Right lobe of liver (tissue), 6 donors: ENCODE results near the gene KCNB1. TPM values are rescaled to one million over a fixed set of nuclear protein-coding genes. Genes with fewer than 3 reads are reported as not detected.

Experiments used
- ATAC-seq, 4 donors: fragments of 200-7000 bp; cut with Tn5 transposase; one replicate each; pipeline ENCODE4 v1.9.1; 2020; ENCODE audit warnings: mild to moderate bottlenecking in 4 of 4, moderate library complexity in 4 of 4
- DNase-seq, 3 donors: peaks; one replicate each; pipeline ENCODE4 v3.0.0-alpha.2; 2020
- H3K27ac ChIP-seq, 3 donors: fragments of 200-600 bp; one replicate each; pipeline ENCODE4 v1.8.0; 2022
- H3K27me3 ChIP-seq, 2 donors: fragments of 200-600 bp; one replicate each; pipeline ENCODE4 v1.8.0; 2022
- H3K36me3 ChIP-seq, 4 donors: fragments of 200-600 bp; sonication (generic) in 1 of 4; one replicate each; pipeline versions ENCODE4 v1.5.1 to v1.8.0; 2017 to 2022; ENCODE audit warnings: control low read depth in 1 of 4
- H3K4me1 ChIP-seq, 4 donors: fragments of 200-600 bp; sonication (generic) in 1 of 4; one replicate each; pipeline versions ENCODE4 v1.5.1 to v1.8.0; 2017 to 2022; ENCODE audit warnings: control low read depth in 1 of 4
- H3K4me3 ChIP-seq, 3 donors: fragments of 200-600 bp; one replicate each; pipeline ENCODE4 v1.8.0; 2022
- H3K9me3 ChIP-seq, 4 donors: fragments of 200-600 bp; sonication (generic) in 1 of 4; one replicate each; pipeline versions ENCODE4 v1.5.1 to v1.8.0; 2017 to 2022; ENCODE audit warnings: control low read depth in 1 of 4
- CTCF ChIP-seq, 4 donors: fragments of 200-600 bp in 3 of 4; fragments of 450-650 bp in 1 of 4; IDR thresholded peaks; one replicate each; pipeline versions ENCODE4 v1.5.1 to v1.8.0; 2016 to 2022; ENCODE audit warnings: antibody characterized with exemption in 4 of 4, mild to moderate bottlenecking in 2 of 4
- POLR2A ChIP-seq: fragments of 450-650 bp; IDR thresholded peaks from one replicate; pipeline ENCODE4 v1.6.1; 2017; ENCODE audit warnings: antibody characterized with exemption, mild to moderate bottlenecking
- WGBS: methylation state at CpG from one replicate; pipeline ENCODE4 v1.1.6; 2018; ENCODE audit warnings: low coverage, low lambda C conversion rate; ENCODE audit not compliant: insufficient coverage; ENCODE audit errors: missing lambda C conversion rate; 5-methylcytosine and 5-hydroxymethylcytosine counted together
- intact Hi-C, 2 donors: fragments of 100-400 bp; cut with DNase I; formaldehyde crosslinking; loops; one replicate each; pipeline versions ENCODE4 v1.11.2 to v1.14.1; 2022
- total RNA-seq, 6 experiments: library from RNA; depleted of rRNA in 2 of 6; stranded (reverse); fragments of >200 nt in 2 of 6; fragmentation: NEBNext Ultra II Directional in 3 of 6; extraction: Animal tissue kit (Norgen Biotek cat#: 25700) in 3 of 6; gene quantifications; one replicate each; pipeline versions ENCODE4 v1.1.0 to v1.2.4, GENCODE V29; 2016 to 2023
- donor health status: DM: no; HTN: yes; CAD: no.
- donor health status: DM: no; HTN: no; CAD: no.
- donor health status: DM: no; HTN: no; CAD: no.
- donor health status: DM: no; HTN: yes; CAD: no.
- donor health status: DM: no; HTN: yes; CAD: no.

Gene KCNB1
- total RNA-seq, 6 experiments from 2014 or later = 1.5 to 8.2 (median 3.8) TPM

GRCh38 chr20:49455691-49456090, 26.8 kb downstream of the KCNB1 start:
- Histone ChIP-seq H3K4me3 (no peak overlapping the region), H3K27me3 (no peaks in the 10 kb centered on the region), H3K27ac (no peak overlapping the region), H3K36me3 (no peaks in the 10 kb centered on the region), H3K9me3 (no peaks in the 10 kb centered on the region), H3K4me1 (peaks cover 0 to 18% (median 0%) of the 10 kb centered on the region in 4 donors)
- no peak for DNase-seq
- no peak for TF ChIP-seq CTCF (IDR thresholded peaks at IDR 0.05)
- no peak for TF ChIP-seq POLR2A
- peak in 1 of 4 donors; percentile 14 for ATAC-seq
- 74% methylated on average over 4 of the region's 6 CpGs for WGBS
- intact Hi-C loops = no loop called here

DNA sequence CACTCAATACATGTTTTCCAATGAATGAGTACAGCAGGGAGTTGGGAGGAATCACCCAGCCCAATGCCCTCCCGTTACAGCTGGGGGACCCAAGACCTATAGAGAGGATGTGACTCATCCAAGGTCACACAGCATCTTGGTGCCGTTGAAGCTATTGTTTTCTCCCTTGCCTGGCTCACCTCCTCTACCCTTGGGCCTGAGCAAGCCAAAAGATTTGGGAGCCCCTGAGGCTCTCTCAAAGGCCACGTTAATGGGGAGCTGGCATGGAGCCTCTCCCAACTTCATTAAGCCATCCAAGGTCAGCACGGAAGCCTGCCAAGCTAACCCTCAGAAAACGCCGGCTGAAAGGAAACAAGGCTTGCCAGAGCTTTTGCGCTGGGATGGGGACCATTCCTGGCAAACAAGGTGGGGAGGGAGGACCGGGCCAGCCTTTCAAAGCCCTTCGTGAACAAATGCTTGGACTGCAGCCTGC, 30.4 kb downstream of the KCNB1 start:
- Histone ChIP-seq H3K27me3 (no peaks in the 10 kb centered on the region), H3K27ac (no peak overlapping the region), H3K4me1 (peaks cover 0 to 23% (median 0%) of the 10 kb centered on the region in 4 donors), H3K4me3 (no peak overlapping the region), H3K9me3 (no peaks in the 10 kb centered on the region), H3K36me3 (no peaks in the 10 kb centered on the region)
- peak; percentile 52 to 88 (median 72) for ATAC-seq
- 22% methylated on average over 6 of the region's 9 CpGs for WGBS
- DNase-seq = peak; percentile 29 to 86 (median 82)
- TF ChIP-seq POLR2A = no peak
- TF ChIP-seq CTCF (IDR thresholded peaks at IDR 0.05) = no peak
- intact Hi-C loops = no loop called here

DNA sequence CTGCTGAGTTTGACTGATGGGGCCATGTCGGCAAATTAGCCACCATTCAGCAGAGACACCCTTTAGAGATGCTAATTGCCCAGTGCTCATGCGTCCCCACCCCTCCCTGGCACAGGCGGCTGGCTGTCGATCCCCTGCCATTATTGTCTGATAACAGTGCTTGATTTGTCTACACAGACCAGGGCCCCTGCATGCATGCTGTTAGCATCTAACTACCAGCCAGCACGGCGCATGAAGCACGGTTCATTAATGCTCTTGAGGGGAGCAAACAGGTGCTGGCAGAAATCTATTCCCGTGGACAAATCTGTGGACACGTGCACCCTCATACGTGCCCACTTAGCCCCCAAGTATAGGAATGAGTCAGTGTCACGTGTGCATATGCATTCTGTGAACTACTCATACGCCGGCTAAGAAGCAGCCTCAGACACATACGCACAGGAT, 32.2 kb downstream of the KCNB1 start:
- no peak for DNase-seq
- Histone ChIP-seq H3K9me3 (no peaks in the 10 kb centered on the region), H3K27me3 (no peaks in the 10 kb centered on the region), H3K4me3 (no peak overlapping the region), H3K4me1 (peaks cover 0 to 30% (median 0%) of the 10 kb centered on the region in 4 donors), H3K36me3 (no peaks in the 10 kb centered on the region), H3K27ac (no peak overlapping the region)
- WGBS = 63% methylated on average over 7 of the region's 14 CpGs
- ATAC-seq = no peak
- no peak for TF ChIP-seq POLR2A
- intact Hi-C loops = no loop called here

DNA sequence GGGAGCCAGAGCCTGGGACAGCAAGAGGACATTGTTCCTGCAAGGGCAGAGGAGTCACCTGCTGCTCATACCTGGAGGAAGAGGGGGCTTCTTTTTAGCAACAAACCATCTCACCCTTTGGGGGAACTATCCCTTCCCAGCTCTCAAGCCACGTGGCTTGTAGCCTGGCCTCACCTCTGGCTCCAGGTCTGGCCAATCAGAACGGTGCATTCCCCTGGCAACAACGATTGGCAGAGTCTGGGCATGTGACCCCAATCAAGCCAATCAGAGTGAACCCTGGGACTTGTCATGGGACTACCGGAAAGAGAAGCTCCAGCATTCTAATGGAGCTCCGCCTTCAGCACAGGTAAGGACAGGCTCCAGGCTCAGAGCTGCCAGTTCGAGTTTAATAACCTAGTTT, 33.6 kb downstream of the KCNB1 start:
- intact Hi-C loops = no loop called here
- DNase-seq (no peak), ATAC-seq (no peak)
- H3K4me3 ChIP-seq = no peak overlapping the region
- H3K27ac ChIP-seq = no peak overlapping the region
- no peak for TF ChIP-seq CTCF (IDR thresholded peaks at IDR 0.05)
- no peak for TF ChIP-seq POLR2A
- no peaks in the 10 kb centered on the region for H3K9me3 ChIP-seq
- no peaks in the 10 kb centered on the region for H3K27me3 ChIP-seq
- WGBS = 75% methylated on average over 2 of the region's 6 CpGs
- H3K4me1 ChIP-seq = peaks cover 0 to 36% (median 0%) of the 10 kb centered on the region in 4 donors
- no peaks in the 10 kb centered on the region for H3K36me3 ChIP-seq

- DNase-seq (no peak), ATAC-seq (peak in 1 of 4 donors; percentile 4)
- TF ChIP-seq CTCF (IDR thresholded peaks at IDR 0.05) (no peak), POLR2A (no peak)
- intact Hi-C loops = no loop called here
- Histone ChIP-seq H3K9me3 (no peaks in the 10 kb centered on the region), H3K27me3 (no peaks in the 10 kb centered on the region), H3K27ac (no peak overlapping the region), H3K36me3 (no peaks in the 10 kb centered on the region), H3K4me1 (peaks cover 0 to 36% (median 0%) of the 10 kb centered on the region in 4 donors), H3K4me3 (no peak overlapping the region)
- 49% methylated on average over 4 of the region's 5 CpGs for WGBS
Measured at GRCh38 chr20:49447946-49448809, 34.3 kb downstream of the KCNB1 start.
